Measurements from ENCODE around the gene GOLT1B. TPM values are rescaled to one million over a fixed set of nuclear protein-coding genes. Genes with fewer than 3 reads are reported as not detected.

GOLT1B gene
- polyA plus RNA-seq, 1 of the 3 experiments (the other 2 are of a cell fraction), result 7.9 TPM

- no peaks in the 10 kb centered on the region for H4K20me1 ChIP-seq (ENCODE audit: insufficient read depth)
- peaks cover 66 to 90% of the 10 kb centered on the region in 2 experiments for H3K36me3 ChIP-seq (replicated peaks in 1 of 2; ENCODE audit: control insufficient read depth in 1 of 2, insufficient read depth in 2 of 2, low read length in 1 of 2)
- ChIA-PET POLR2A (no interaction called here), CTCF (no interaction called here)
- H2AFZ ChIP-seq (ENCODE audit: low read depth), result no peak overlapping the region
- H3K27ac ChIP-seq (ENCODE audit: low read depth in 2 of 2, low read length in 1 of 2), result no peak overlapping the region
- H3F3A ChIP-seq (replicated peaks; ENCODE audit: insufficient read depth), result peaks cover 12% of the 10 kb centered on the region
- no peaks in the 10 kb centered on the region for H3K9me3 ChIP-seq
- no peak for TF ChIP-seq CTCF (IDR thresholded peaks at IDR 0.05)
- no peak for TF ChIP-seq TAF1 (IDR thresholded peaks at IDR 0.05; ENCODE audit: borderline replicate concordance, low read depth, low read length)
- TF ChIP-seq USF1 (IDR thresholded peaks at IDR 0.05; ENCODE audit: borderline replicate concordance, low read depth), result no peak
- no peak for TF ChIP-seq MEF2A (IDR thresholded peaks at IDR 0.05; ENCODE audit: borderline replicate concordance, low read depth)
- no peak for TF ChIP-seq MAX (IDR thresholded peaks at IDR 0.05; ENCODE audit: low read depth)
- no peak for TF ChIP-seq POLR2AphosphoS5 (IDR thresholded peaks at IDR 0.05; ENCODE audit: low read depth, low read length)
- TF ChIP-seq USF2 (IDR thresholded peaks at IDR 0.05; ENCODE audit: borderline replicate concordance, low read depth, low read length), result no peak
- no peak for TF ChIP-seq ELF1 (IDR thresholded peaks at IDR 0.05)
- TF ChIP-seq SMC3 (IDR thresholded peaks at IDR 0.05; ENCODE audit: low read depth, low read length), result no peak
- TF ChIP-seq ZBTB33 (IDR thresholded peaks at IDR 0.05; ENCODE audit: borderline replicate concordance, low read depth), result no peak
- no peak for TF ChIP-seq GATA2 (CRISPR knock-in tag; IDR thresholded peaks at IDR 0.05)
- no peak for TF ChIP-seq EP300 (IDR thresholded peaks at IDR 0.05; ENCODE audit: borderline replicate concordance in 1 of 2, low read depth in 1 of 2, low read length in 1 of 2)
- TF ChIP-seq FOXM1 (IDR thresholded peaks at IDR 0.05; ENCODE audit: low read depth), result no peak
- no peak for TF ChIP-seq REST (IDR thresholded peaks at IDR 0.05; ENCODE audit: low read depth, low read length)
- no peak for TF ChIP-seq YY1 (IDR thresholded peaks at IDR 0.05; ENCODE audit: low read depth)
- TF ChIP-seq JUND (IDR thresholded peaks at IDR 0.05), result no peak
- TF ChIP-seq MXI1 (IDR thresholded peaks at IDR 0.05; ENCODE audit: low read depth, low read length), result no peak
- TF ChIP-seq RCOR1 (IDR thresholded peaks at IDR 0.05; ENCODE audit: low read length), result no peak
- TF ChIP-seq CHD2 (IDR thresholded peaks at IDR 0.05; ENCODE audit: low read length, partially characterized antibody), result no peak
- no peak for TF ChIP-seq SIN3A (IDR thresholded peaks at IDR 0.05; ENCODE audit: borderline replicate concordance, low read depth, low read length)
- H3K4me1 ChIP-seq (ENCODE audit: control insufficient read depth in 1 of 2, insufficient read depth in 2 of 2, low read depth in 1 of 2, low read length in 1 of 2), result no peaks in the 10 kb centered on the region
- no peak overlapping the region for H3K9ac ChIP-seq
- WGBS (ENCODE audit: low lambda C conversion rate), result 93% methylated on average over 10 of the region's 10 CpGs
- no peak for DNase-seq
- H3K4me3 ChIP-seq (ENCODE audit: low read depth in 2 of 2, low read length in 1 of 2), result no peak overlapping the region
- no peaks in the 10 kb centered on the region for H3K79me2 ChIP-seq (ENCODE audit: insufficient read depth)
- H3K9me2 ChIP-seq, result no peaks in the 10 kb centered on the region
- H3K27me3 ChIP-seq (ENCODE audit: insufficient read depth), result no peaks in the 10 kb centered on the region
- H3K4me2 ChIP-seq, result no peak overlapping the region
These were observed 22.7 kb upstream of the GOLT1B start for GRCh38 chr12:21478756-21479455.
